ENCODE measurements around the gene DNAJC3.

- TF ChIP-seq CTCF (IDR thresholded peaks at IDR 0.05): no peak
- no peak for TF ChIP-seq ZFX (IDR thresholded peaks at IDR 0.05; ENCODE audit: borderline replicate concordance)
Observed at GRCh38 chr13:95644601-95645052, 32.3 kb upstream of the DNAJC3 start, which contains the start of gene DZIP1.
